GM12864 (cell line): ENCODE measurements around the gene CHAF1B.

Source experiments
- DNase-seq: peaks from one replicate; pipeline ENCODE4 v3.0.0-alpha.2; 2011; ENCODE audit warnings: low read depth
- H3K4me3 ChIP-seq: 2 replicates; pipeline ENCODE4 v1.5.1; 2011; ENCODE audit warnings: mild to moderate bottlenecking, low read depth, low read length, control low read depth
- TF ChIP-seq, protein P1 (sequence below): IDR thresholded peaks from 2 replicates; pipeline ENCODE4 v1.5.1; 2011; ENCODE audit warnings: low read depth, mild to moderate bottlenecking, moderate library complexity, low read length, control low read depth, inconsistent platforms; ENCODE audit errors: missing control alignments

Gene CHAF1B

DNA sequence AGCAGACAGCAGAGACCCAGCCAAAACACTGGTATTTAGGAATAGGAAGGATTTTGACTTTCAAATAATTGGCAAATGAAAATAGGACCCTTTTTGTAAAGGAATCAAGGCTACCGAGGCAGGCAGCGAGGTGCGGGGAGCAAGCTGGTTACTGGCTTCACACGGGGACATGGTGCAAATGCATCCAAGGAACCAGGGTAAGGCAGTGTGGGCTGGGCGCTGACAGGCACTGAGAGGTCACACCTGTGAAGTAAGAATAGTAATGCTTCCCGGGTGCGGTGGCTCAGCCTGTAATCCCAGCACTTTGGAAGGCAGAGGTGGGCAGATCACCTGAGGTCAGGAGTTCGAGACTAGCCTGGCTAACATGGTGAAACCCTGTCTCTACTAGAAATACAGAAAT is 15.5 kb downstream of the CHAF1B start:
- no peak overlapping the region for H3K4me3 ChIP-seq
- TF ChIP-seq, protein P1, sequence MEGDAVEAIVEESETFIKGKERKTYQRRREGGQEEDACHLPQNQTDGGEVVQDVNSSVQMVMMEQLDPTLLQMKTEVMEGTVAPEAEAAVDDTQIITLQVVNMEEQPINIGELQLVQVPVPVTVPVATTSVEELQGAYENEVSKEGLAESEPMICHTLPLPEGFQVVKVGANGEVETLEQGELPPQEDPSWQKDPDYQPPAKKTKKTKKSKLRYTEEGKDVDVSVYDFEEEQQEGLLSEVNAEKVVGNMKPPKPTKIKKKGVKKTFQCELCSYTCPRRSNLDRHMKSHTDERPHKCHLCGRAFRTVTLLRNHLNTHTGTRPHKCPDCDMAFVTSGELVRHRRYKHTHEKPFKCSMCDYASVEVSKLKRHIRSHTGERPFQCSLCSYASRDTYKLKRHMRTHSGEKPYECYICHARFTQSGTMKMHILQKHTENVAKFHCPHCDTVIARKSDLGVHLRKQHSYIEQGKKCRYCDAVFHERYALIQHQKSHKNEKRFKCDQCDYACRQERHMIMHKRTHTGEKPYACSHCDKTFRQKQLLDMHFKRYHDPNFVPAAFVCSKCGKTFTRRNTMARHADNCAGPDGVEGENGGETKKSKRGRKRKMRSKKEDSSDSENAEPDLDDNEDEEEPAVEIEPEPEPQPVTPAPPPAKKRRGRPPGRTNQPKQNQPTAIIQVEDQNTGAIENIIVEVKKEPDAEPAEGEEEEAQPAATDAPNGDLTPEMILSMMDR = no peak
- DNase-seq = no peak

DNA sequence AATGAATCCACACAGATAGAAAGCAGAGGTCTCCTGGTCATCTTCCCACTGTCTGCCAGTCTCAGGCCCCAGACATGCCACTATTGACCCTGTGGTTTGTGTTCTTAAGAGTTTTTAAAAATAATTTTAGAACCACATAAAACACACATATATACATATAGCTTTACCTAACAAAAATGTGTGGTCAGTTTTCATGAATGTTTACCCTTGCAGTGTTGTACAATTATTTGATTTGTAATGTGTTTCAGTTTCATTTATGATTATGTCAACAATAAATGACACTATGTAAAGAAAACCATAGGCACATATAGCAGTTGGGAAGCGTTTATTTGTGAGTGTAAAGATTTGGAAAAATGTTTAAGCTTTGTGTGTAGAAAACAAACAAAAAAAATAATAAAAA is 17.1 kb downstream of the CHAF1B start:
- H3K4me3 ChIP-seq = no peak overlapping the region
- TF ChIP-seq, protein P1 = no peak
- DNase-seq = no peak

DNA sequence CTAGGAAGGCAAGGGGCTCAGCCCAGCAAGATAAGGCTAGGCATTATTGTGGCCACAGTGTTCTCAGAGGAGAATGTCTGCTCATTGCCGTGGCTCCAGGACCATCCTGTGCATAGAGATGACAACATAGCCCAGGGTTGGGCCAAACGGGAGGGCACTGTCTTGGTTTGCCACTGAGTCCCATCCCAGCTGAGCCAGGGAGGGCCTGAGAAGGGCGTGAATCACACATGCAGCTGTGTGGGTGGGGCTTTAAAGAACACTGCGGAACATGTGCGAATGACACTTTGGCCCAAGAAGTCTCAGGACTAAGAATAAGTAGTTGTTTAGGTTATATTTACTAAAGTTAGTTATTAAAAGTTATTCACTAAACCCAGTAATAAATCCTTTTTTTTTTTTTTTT is 18.5 kb downstream of the CHAF1B start:
- TF ChIP-seq, protein P1 = no peak
- DNase-seq = no peak
- no peak overlapping the region for H3K4me3 ChIP-seq

DNA sequence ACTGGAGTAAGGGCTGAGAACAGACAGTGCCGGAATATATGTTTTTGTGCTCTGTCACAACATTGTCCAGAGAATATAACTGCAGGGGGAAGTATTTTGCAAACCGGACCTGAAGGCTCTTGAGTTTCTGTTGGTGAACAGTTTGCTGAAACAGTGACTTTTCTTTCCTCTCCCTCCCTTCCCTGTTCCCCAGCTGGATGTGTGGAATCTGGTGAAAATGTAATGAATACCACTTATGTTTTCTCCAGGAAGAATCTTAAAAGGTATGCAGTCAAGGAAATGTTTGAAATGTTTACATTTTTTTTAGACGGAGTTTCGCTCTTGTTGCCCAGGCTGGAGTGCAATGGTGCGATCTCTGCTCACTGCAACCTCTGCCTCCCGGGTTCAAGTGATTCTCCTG is 23.4 kb downstream of the CHAF1B start:
- no peak for DNase-seq
- TF ChIP-seq, protein P1 = no peak
- no peak overlapping the region for H3K4me3 ChIP-seq

DNA sequence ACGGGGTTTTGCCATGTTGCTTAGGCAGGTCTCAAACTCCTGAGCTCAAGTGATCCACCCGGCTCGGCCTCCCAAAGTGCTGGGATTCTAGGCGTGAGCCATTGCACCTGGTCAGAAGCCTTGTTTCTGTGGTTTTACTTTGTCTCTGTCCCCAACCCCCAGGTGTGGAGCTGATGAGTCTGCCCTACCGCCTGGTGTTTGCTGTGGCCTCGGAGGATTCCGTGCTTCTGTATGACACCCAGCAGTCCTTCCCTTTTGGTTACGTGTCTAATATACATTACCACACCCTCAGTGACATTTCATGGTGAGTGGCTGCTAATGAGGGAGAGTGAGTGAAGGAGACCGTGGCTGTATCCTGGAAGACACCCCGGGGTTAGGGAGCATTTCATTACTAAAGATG is 26.1 kb downstream of the CHAF1B start:
- no peak overlapping the region for H3K4me3 ChIP-seq
- TF ChIP-seq, protein P1 = no peak
- DNase-seq = no peak

DNA sequence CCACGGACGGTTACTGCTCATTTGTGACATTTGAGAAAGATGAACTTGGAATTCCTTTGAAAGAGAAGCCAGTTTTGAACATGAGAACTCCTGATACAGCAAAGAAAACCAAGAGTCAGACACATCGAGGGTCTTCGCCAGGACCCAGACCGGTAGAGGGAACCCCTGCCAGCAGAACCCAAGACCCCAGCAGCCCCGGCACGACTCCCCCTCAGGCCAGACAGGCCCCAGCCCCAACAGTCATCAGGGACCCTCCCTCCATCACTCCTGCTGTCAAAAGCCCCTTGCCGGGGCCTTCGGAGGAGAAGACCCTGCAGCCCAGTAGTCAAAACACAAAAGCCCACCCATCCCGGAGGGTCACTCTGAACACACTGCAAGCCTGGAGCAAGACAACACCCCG is 27.7 kb downstream of the CHAF1B start:
- DNase-seq = no peak
- no peak overlapping the region for H3K4me3 ChIP-seq
- TF ChIP-seq, protein P1 = no peak

DNA sequence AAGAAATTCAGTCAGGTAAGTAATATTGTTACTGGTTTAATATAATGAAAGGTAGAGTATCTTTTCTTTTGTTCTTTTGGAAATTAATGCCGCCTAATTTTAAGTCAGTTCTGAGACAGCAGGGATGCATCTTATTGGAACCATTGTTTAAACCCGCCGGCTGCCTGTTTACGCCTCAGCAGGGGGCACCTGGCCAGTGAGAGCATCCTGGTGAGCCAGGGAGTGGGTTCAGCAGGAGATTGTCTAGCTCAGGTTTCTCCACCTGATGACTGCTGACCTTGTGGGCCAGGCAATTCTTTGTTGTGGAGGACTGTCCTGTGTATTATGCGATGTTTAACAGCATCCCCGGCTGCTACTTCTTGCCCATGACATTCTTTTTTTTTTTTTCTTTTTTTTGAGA is 30.2 kb downstream of the CHAF1B start:
- no peak for DNase-seq
- H3K4me3 ChIP-seq = no peak overlapping the region
- TF ChIP-seq, protein P1 = no peak
